ENCODE data around the gene PIM3.
"Not testable (repeated sequence)": the region's sequence is repeated elsewhere in the genome, so short reads cannot be mapped to it uniquely, and the experiment has no call there.

PIM3 gene

DNA sequence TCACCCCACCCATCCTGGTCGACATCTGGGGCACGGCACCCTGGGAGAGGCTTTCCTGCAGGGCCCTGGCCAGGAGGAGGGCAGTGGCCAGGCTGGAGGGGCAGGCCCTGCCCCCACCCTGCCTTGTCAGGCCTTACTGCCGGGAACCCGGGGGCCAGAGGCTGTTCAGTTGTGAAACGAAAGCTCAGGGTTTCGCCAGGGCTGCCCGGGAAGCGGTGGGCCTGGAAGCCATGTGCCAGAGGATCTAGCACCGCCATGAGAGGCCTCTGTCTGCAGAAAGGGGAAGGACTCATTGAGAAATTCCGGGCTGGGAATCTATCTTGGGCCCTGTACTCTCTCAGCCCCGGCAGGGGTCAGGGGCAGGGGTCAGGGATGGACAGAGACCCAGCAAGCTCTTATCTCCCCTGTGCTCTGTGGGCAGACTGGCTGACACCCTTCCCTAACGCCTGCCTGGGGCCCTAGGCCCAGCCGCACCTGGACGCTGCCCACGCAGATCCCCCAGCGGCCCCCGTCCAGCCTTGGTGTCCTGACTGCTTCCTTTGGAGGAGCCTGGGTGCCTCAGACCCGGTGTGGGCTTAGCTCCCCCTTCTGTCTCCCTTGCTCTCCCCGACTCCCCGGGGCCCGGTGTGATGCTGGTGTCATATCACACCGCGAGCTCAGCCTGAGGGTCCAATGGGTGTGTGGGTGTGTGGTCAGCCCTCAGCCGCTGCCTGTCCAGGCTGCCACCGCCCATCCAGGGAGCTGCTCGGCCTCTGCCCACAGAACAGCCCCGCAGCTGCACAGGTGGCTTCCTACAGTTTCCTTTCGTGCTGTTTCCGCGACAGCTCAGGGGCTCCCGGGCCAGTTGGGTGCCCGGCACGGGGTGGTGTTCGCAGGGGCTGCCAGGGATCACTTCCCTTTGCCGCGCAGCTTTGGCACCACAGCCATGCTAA is 6.5 kb downstream of the PIM3 start:
- DNase-seq (ENCODE audit: low read depth), result no peak

DNA sequence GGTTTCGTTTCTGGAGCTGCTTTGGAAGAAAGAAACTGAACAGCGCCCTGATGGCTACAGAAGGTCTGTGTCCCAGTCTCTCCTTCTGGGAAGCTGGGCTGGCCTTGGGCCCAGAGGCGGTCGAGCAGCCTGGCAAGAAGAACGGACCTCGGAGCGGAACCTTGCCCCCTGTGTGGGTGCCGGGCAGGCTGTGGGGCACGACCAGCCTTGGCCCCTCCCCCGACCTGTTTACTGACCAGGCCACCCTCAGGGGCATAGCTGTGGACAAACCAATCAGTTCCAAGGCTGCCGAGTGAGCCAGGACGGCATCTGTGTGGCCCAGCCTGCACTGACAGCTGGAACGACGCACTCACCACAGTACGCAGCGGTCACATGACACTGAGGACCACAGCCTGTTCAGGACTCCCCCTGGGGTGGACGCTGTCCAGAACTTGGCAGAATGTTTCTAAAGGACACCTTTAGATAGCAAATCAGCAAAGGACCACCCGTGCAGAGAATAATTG is 7.2 kb downstream of the PIM3 start:
- DNase-seq (ENCODE audit: low read depth), result no peak

DNA sequence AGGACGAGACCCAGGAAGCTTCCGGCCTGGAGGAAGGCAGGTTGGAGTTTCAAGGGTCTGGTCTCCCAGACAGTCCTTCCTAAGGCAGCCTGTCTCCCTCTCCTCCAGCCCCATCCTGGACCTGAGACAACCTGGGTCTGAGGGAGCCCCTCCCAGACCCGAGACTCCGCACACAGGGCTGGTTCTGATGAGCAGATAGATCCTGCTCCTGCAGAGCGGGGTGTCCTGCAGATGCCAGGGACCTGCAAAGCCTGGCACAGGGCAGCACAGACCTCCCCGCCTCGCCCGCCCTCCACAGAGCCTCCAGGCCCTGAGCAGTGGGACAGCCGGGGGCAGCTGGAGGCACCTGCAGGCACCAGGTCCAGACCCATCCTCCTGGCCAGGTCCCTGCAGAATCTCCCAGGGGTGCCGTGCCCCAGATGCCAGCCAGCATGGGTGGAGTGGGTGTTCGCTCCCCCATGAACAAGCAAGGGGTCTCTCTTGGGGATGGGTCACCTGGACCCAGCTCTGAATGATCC is 7.8 kb downstream of the PIM3 start:
- DNase-seq (ENCODE audit: low read depth), result no peak

DNA sequence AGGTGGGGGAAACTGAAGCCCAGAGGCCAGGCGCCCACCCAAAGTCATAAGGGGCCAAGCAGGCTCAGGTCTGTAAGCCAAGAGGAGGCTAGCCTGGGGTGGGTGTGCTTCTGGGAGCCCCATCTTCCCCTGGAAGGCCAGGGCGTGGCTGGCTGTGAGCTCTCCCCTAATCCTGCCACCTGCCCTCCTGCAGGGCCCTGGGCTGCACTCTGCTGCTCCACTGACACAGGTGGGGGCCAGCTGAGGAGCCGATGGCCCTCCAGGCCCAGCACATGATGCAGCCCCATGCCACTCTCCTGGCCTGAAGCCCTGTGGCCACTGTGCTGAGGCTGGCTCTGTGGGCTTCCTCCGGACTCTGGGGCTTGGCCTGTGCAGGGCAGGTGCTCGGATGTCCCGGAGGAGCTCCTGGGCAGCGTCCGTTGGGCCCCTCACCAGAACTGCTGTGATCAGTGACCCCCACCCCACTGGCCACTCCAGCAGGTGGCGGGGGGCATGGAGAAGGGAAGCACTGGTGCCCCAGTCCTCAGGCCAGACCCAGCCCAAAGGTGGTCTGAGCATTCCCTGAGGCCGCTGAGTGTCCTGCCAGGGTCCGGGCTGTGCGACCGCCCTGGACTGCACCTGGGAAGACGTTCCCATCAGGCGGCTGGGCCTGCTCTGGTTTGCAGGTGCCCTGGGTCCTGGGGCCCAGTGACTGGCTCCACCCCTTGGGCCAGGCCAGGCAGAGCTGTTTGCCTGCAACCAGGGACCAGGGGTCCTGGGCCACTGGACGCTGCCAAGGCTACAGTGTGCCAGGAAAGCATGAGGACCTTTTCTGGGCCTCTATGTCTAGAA is 8.5 kb downstream of the PIM3 start:
- no peak for DNase-seq (ENCODE audit: low read depth)

DNA sequence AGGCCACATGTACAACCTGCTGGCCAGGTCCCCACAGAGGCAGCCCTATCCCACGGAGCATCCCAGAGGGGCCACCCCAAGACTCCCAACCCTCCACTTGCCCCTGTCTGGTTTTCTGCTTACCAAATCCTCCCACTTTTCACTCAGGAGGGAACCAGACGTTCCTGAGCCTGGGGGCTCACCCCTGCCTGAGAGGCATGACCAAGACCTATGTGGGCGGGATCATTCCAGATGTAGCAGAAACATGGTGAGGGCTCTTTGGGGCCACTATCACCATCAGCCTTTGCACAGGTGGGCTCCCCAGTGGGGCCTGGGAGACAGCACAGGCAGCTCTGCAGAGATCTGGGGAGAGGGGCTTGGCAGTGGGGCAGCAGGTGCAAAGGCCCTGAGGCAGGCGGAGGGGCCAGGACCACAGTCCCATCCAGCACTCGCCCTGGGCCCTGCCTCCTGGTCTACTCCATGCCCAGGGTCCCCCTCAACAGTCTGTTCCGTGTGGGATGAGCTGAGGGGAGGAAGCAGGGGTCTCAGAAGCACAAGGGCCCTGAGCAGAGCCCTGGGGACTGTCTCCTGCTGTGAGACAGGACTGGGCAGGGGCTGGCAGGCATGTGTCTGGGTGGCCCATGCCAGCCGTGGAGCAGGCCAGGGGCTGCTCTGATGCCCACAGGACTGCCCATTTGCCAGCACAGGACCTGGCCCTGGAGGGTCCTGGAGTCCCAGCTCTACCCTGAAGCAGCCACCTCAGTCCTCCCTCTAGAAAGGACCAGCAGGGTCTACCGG is 9.4 kb downstream of the PIM3 start:
- DNase-seq (ENCODE audit: low read depth), result no peak

DNA sequence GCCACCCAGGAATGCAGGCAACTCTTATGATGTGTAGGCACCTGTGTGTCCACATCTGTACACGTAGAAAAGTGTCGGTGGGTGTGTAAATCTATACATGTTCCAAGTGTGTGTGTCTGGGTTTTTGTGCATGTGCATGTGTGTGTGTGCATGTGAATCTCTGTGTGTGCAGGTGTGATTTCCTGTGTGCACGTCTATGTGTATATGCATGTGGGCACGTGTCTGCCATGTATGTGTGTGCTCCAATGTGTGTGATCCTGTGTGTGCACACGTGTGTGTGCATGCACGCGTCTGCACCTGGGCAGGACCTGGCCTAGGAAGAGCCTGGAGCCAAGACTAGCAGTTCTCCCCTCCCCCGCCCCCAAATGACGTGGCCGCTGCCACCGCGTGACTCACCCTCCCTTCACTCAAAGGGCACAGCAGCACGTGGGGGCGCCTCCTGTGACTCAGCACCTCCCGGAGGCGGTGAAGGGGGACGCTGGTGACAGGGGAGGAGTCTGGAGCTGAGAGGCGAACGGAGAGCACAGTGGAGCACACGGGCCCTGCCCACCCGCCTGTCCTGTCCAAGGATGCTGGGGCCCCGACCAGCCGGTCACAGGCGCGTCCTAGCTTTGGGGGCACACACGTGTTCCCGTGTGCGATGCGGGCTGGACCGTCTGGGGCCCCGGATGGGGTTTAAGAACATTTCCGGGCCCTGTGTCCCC is 10.1 kb downstream of the PIM3 start:
- DNase-seq (ENCODE audit: low read depth), result peak; percentile 98

DNA sequence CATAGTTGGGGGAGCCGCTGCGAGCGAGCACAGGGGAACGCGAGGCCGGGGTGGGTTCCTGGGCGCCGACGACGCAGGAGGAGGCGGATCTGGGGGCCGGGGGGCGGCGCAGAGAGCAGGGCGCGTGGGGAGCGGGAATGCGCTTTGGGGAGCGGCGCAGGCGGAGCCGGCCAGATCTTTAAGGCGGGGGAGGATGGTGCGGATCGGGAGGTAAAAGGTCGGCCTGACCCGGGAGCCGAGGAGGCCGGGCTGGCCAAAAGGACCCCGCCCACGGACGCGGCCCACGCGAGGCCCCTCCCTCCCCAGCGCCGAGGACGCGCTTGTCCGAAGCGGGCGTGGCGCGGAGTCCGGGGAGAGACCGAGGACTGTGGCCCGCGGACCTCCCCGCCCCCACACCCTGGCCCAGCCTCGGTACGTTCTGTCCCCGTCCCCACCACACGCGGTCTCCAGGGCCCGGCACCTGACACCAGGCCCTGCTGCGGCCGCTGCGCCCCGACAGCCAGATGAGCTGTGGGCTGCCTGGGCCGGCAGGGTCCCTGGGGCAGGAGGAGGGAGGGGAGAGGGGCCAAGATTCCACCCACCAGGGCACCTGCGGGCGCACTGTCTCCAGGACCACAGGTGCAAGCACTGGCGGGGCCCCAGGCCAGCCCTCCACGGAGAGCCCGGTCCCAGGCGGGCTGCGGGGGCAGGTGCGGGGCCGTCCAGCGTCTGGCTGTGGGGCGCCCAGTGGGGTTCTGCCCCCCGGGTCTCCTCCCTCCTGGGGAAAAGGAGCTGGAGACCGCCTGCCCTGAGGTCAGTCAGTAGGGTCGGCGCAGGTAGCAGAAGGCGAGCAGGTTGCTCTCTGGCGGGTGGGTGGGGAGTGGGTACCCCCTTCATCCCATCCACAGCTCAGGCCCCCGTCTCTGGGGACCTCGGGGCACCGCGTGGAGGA is 10.9 kb downstream of the PIM3 start:
- DNase-seq (ENCODE audit: low read depth), result peak; percentile 81

DNA sequence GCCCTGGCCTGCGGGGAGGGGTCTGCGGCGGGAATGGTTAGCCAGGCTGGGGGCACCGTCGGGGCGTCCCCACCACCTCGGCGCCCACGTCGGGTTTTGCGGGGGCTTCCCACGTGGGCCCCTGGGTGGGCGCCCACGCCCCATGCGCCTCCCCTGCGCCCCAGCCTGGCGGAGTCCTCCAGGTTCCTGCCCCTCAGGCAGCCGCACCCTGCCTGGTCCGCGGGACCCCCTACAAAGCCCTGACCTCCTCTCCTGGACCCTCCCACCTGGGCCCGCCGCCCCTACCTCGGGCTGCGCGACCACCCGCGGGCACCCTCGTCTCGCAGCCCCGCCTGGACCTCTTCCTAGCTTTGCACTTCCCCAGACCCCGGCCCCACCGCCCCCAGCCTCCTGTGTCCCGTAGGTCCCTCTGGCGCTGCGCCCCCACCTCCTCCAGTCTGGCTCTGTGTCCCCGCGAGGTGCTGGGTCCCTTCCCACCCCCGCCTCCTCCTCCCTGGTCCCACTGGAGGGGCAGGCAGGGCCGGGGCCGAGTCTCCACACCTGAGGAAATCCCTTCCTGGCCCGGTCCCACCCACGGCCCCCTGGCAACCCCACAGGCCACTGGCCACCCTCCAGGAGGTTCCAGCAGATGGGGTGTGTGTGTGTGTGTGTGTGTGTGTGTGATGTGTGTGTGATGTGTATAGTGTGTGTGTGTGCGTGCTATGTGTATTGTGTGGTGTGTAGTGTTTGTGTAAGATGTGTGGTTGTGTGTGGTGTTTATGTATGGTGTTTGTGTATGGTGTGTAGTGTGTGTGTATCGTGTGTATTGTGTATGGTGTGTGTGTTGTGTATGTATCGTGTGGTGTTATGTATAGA is 11.8 kb downstream of the PIM3 start:
- no peak for DNase-seq (ENCODE audit: low read depth)

DNA sequence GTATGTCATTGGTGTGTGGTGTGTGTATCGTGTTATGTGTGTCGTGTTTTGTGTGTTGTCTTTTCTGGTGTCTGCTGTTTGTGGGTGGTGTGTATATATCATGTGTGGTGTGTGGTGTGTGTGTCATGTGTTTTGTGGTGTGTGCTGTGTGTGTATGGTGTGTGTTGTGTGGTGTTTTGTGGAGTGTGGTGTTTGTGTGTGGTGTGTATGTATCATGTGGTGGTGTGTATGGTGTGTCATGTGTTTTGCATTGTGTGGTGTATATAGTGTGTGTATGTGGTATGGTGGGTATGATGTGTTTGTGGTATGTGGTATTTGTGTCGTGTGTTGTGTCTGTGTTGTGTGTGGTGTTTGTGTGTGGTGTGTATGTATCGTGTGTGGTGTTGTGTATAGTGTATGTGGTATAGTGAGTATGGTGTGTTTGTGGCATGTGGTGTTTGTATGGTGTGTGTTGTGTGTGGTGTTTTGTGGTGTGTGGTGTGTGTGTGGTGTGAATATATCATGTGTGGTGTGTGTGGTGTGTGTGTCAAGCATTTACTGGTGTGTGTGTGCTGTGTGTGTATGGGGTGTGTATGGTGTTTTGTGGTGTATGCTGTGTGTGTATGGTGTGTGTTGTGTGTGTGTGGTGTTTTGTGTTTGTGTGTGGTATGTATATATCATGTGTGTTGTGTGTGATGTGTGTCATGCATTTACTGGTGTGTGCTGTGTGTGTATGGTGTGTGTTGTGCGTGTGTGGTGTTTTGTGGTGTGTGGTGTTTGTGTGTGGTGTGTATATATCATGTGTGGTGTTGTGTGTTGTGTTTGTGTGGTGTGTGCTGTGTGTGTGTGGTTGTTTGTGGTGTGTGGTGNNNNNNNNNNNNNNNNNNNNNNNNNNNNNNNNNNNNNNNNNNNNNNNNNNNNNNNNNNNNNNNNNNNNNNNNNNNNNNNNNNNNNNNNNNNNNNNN is 12.7 kb downstream of the PIM3 start:
- DNase-seq (ENCODE audit: low read depth), result no peak

DNA sequence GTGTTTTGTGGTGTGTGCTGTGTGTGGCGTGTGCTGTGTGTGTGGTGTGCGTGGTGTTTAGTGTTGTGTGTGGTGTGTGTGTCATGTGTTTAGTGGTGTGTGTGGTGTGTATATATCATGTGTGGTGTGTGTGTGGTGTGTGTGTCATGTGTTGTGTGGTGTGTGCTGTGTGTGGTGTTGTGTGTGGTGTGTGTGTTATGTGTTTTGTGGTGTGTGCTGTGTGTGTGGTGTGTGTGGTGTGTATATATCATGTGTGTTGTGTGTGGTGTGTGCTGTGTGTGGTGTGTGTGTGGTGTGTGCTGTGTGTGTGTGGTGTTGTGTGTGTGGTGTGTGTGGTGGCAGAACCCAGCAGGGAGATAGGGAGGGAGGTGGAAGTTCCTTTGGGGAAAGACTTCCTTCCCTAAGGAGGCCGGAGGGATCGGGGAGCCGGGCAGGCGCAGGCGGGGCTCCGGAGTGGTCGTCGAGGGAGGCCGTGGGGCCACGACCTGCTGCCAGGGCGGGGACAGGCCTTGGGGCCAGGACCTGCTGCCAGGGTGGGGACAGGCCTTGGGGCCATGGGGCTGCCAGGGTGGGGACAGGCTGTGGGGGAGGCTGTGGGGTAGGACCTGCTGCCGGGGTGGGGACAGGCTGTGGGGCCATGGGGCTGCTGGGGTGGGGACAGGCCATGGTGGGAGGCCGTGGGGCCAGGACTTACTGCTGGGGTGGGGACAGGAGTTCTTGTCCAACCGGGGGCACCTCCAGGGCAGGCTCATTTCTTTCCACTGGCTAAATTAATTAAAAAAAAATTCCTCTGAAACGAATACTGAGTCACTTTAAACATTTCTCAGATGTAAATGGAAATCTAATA is 15.2 kb downstream of the PIM3 start:
- DNase-seq (ENCODE audit: low read depth), result no peak

DNA sequence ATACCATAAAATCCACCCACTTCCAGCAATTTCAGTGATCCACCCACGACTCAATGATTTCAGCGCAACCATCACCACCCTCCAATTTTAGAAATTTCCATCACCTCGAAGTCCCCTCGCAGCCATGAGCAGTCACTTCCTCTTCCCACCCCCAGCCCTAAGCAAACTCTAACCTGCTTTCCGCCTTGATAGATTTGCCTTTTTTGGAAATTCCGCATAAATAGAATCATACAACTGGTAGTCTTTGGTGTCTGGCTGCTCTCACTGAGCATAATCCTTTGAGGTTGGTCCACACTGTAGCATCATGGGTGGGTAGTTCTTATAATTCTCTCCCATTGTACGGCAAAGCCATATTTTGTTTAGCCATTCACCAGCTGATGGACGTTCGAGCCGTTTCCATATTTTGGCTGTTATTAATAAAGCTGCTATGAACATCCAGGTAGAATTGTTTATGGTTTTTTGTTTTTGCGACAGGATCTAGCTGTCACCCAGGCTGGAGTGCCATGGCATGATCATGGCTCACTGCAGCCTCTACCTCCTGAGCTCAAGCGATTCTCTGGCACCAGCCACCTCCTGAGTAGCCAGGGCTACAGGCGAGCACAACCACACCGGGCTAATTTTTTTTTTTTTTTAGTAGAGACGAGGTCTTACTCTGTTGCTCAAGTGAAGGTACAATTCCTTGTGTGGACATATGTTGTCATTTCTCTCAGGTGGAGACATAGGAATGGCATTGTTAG is 16.0 kb downstream of the PIM3 start:
- DNase-seq (ENCODE audit: low read depth), result peak; percentile 75

DNA sequence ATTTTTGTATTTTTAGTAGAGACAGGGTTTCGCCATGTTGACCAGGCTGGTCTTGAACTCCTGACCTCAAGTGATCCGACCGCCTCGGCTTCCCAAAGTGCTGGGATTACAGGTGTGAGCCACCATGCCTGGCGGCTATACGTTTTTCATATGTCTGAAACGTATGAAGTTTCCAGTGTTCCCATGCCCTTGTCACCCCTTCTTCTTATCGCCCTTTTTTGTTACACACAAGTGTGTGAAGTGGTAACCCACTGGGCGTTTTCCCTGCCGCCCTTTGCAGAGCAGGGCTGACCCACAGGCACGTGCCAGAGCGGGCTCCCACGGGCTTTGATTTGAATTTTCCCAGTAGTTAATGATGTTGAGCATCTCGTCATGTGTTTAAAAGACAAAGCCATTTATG is 17.0 kb downstream of the PIM3 start:
- no peak for DNase-seq (ENCODE audit: low read depth)

DNA sequence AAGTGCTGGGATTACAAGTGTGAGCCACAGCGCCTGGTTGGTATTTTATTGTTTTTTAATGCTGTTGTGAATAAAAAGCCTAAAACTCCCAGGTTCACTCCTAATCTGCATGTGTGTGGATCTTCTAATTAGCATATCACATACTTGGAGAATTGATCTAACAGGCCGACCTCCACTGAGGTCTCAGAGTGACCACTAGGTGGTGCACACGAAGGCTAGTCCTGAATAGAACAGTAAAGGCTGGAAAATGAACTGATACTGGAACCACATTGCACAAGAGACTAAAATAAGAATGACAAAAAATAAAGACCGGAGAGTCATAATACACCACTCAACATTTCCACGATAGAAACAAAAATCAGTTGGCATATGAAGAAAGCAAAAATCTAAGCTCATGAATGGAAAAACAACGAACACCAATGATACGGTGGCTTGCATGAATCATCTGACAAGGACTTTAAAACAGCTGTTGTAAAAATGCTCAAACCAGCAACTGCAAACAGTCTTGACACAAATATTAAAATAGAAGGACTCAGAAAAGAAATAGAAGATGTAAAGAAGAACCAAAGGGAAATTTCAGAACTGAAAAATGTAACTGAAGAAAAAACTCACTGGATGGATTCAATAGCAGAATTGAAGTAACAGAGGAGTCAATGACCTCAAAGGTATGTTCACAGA is 19.2 kb downstream of the PIM3 start:
- DNase-seq (ENCODE audit: low read depth), result no peak

DNA sequence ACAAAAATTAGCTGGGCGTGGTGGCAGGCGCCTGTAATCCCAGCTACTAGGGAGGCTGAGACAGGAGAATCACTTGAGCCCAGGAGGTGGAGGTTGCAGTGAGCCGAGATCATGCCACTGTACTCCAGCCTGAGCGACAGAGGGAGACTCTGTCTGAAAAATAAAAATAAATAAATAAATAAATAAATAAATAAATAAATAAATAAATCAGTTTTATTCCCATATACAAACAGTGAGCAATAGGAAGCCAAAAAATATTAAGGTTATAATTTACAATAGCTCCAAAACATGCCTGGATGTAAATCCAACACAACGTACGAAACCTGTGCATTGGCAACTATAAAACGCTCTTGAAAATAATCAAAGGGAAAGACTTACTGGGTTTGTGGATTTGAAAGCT is 21.2 kb downstream of the PIM3 start:
- DNase-seq (ENCODE audit: low read depth), result not testable (repeated sequence)

DNA sequence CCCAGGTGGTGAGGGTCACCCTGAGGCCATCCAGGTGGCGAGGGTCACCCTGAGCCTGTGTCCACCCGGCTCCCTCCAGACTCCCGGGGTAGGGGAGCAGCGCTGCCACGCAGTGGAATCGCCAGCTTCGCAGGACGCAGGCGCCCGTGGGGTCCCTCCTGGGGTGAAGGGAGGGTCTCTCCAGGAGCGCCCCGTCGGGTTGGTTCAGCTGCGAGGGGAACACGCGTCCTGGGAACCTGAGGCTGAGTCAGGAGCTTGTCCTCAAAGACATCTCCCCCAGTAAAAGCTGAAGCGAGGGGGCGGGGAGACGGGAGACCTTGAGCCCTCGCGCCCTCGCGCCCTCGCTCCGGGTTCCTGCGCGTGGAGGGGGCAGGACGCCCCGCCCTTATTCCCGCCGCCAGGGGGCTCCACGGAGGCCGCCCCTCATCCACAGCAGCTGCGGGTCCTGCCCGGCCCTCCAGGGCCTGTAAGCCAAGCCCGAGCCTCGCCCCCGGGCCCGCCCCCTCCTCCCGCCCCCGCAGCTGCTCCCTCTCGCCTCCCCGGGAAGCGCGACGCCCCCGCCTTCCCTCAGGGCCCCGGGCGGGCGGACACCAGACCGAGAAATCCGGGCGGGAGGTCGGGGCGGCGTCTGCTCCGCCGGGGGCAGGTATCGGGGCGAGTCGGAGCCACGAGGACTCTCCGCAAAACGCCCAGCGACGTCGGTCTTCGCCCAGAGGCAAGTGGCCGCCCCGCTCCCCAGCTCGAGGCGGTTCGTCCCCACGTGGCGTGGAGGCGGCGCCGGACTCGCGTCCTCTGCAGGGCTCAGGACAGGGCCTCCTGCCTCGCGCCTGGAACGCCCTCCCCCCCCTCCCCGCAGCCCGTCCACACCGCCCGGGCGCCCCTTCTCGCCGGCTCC is 22.8 kb downstream of the PIM3 start:
- DNase-seq (ENCODE audit: low read depth), result no peak
